BE2C (cell line): ENCODE measurements around the gene TCIRG1.
A peak's percentile ranks its signal among the peaks of the same experiment; 100 is the strongest.

Experiments used
- DNase-seq: peaks from one replicate; pipeline ENCODE4 v3.0.0-alpha.2; 2020
- H3K27me3 ChIP-seq: fragments of 250-450 bp; sonication (Bioruptor Pico); 2 replicates; pipeline ENCODE4 v1.5.1; 2020; ENCODE audit warnings: mild to moderate bottlenecking
- H3K36me3 ChIP-seq: fragments of 250-450 bp; sonication (Bioruptor Pico); 2 replicates; pipeline ENCODE4 v1.5.1; 2020; ENCODE audit warnings: mild to moderate bottlenecking
- H3K4me1 ChIP-seq: fragments of 250-450 bp; sonication (Bioruptor Pico); 2 replicates; pipeline ENCODE4 v1.5.1; 2020
- H3K4me3 ChIP-seq: 2 replicates; pipeline ENCODE4 v1.5.1; 2011; ENCODE audit warnings: low read depth, low read length
- H3K9me3 ChIP-seq: fragments of 250-450 bp; sonication (Bioruptor Pico); 2 replicates; pipeline ENCODE4 v1.5.1; 2020
- TF ChIP-seq, protein P1 (sequence below): IDR thresholded peaks from 2 replicates; pipeline ENCODE4 v1.5.1; 2012; ENCODE audit warnings: mild to moderate bottlenecking, low read depth, low read length

Gene TCIRG1

DNA sequence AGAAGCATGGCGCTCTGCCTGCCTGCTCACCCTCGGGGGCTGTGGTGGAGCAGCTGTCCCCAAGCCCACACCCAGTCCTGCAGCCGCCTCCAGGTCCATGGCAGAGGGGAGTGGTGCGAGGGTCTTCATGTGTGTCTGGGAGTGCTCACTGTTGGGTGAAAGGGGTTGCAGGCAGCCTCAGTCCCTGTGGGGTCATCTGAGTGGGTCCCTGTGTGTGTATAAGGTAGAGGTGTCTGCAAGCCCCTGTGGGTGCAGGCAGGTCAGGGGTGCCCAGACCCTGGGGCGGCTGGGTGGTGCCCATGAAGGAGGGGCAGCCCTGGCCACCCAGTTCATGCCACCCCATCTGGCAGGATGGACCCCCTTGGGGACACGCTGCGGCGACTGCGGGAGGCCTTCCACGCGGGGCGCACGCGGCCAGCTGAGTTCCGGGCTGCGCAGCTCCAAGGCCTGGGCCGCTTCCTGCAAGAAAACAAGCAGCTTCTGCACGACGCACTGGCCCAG is 23.8 kb upstream of the TCIRG1 start:
- Histone ChIP-seq H3K27me3 (no peaks in the 10 kb centered on the region), H3K4me1 (peaks cover 14% of the 10 kb centered on the region), H3K9me3 (no peaks in the 10 kb centered on the region), H3K4me3 (no peak overlapping the region), H3K36me3 (no peaks in the 10 kb centered on the region)
- TF ChIP-seq, protein P1, sequence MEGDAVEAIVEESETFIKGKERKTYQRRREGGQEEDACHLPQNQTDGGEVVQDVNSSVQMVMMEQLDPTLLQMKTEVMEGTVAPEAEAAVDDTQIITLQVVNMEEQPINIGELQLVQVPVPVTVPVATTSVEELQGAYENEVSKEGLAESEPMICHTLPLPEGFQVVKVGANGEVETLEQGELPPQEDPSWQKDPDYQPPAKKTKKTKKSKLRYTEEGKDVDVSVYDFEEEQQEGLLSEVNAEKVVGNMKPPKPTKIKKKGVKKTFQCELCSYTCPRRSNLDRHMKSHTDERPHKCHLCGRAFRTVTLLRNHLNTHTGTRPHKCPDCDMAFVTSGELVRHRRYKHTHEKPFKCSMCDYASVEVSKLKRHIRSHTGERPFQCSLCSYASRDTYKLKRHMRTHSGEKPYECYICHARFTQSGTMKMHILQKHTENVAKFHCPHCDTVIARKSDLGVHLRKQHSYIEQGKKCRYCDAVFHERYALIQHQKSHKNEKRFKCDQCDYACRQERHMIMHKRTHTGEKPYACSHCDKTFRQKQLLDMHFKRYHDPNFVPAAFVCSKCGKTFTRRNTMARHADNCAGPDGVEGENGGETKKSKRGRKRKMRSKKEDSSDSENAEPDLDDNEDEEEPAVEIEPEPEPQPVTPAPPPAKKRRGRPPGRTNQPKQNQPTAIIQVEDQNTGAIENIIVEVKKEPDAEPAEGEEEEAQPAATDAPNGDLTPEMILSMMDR = no peak
- DNase-seq = no peak

DNA sequence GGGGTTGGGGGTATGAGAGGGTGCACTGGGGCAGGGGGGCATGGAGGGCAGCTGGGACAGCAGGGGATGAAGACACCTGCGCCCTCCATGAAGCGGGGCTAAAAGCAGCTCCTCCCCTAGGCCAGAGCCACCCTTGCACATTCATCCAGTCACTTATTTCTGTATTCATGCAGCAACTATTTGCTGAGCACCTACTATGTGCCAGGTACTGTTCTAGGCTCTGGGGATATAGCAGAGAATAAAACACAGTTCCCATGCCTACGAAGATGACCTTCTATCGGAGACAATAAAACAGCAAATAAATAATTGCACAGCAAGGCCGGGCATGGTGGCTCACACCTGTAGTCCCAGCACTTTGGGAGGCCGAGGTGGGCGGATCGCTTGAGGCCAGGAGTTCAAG is 23.4 kb upstream of the TCIRG1 start:
- Histone ChIP-seq H3K4me1 (peaks cover 11% of the 10 kb centered on the region), H3K4me3 (no peak overlapping the region), H3K27me3 (no peaks in the 10 kb centered on the region), H3K9me3 (no peaks in the 10 kb centered on the region), H3K36me3 (no peaks in the 10 kb centered on the region)
- TF ChIP-seq, protein P1 = no peak
- no peak for DNase-seq

DNA sequence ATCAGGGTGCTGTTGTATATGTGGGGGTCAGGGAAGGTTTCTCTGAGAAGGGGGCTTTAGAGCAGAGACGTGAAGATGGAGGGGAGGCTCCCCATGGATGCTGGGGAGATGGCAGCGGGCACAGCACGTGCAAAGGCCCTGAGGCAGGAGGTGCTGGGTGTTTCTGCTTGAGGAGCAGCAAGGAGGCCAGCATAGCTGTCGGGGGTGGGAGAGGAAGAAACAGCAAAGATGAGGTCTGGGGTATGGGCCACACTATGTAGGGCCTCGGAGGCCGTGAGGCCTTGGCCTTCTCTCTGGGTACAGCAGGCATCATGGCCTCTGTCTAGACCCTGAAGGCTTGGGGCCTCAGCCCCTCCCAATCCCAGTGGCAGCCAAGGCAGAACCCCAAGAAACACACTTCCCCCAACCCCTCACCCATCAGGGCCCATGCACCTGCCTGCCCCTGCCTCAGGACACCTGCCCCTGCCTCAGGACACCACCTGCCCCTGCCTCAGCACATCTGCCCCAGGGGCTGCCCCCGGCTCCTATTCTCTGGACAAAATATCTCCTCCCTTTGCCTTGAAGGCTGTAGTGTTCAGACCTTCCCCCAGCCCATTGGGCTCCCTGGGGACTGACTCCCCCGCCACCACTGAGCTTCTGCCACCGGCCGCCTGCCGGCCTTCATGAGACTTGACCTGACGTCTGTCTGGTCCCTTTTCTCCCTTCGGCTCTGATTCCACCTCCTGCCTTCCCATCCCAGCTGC is 22.5 kb upstream of the TCIRG1 start:
- TF ChIP-seq, protein P1 = peak; percentile 18; the same call in 1 of the 2 replicates
- DNase-seq = peak; percentile 68
- H3K27me3 ChIP-seq = no peaks in the 10 kb centered on the region
- H3K4me1 ChIP-seq = peaks cover 6% of the 10 kb centered on the region
- no peak overlapping the region for H3K4me3 ChIP-seq
- no peaks in the 10 kb centered on the region for H3K9me3 ChIP-seq
- H3K36me3 ChIP-seq = no peaks in the 10 kb centered on the region

DNA sequence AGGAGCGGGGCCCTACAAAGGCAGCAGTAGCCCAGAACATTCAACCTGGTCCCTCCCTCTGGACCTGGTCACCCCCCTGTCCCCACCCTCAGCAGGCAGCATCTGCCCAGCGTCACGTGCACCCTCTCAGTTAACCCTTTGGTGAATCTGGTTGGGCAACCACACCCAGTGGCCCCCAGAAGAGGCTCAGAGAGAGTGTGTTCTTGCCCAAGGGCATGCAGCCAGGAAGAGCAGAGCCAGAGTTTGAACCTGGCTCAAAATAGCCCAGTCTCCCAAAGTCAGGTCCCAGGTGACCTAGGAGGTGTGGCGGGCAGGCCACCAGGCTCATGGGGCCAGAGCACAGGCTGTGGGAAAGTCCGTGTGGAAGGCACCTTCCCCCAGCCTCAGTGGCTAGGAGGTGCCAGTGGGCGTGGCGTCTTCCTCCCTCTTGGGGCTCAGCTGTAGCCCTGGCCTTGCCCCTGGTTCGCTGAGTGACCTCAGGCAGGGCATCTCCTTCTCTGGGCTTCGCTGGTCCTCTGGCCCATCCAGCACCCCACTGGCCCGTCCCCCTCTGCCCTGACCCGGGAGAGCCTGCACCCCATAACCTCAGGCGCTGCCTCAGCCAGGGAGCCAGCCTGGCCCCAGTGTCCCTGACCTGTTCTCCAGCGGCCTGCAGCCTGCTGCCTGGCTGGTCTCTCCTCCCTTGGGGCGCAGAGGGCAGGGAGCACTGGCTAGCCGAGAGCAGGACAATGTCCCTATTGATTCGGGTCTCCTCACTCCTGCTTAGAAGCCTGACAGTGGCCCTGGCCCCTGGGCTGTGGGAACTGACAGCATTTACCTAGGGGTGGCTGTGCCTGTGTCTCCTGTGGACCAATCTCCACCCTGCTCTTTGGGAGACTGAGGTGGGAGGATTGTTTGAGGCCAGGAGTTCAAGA is 21.7 kb upstream of the TCIRG1 start:
- Histone ChIP-seq H3K27me3 (no peaks in the 10 kb centered on the region), H3K4me1 (peaks cover 6% of the 10 kb centered on the region), H3K36me3 (no peaks in the 10 kb centered on the region), H3K9me3 (no peaks in the 10 kb centered on the region), H3K4me3 (no peak overlapping the region)
- DNase-seq = no peak
- TF ChIP-seq, protein P1 = no peak

GRCh38 chr11:68017980-68018729 is 20.7 kb upstream of the TCIRG1 start:
- H3K4me3 ChIP-seq = no peak overlapping the region
- H3K36me3 ChIP-seq = no peaks in the 10 kb centered on the region
- no peaks in the 10 kb centered on the region for H3K27me3 ChIP-seq
- DNase-seq = no peak
- TF ChIP-seq, protein P1 = no peak
- no peaks in the 10 kb centered on the region for H3K9me3 ChIP-seq
- peaks cover 6% of the 10 kb centered on the region for H3K4me1 ChIP-seq
